Stomach (tissue), 9 donors: ENCODE data around the gene TUBGCP2. TPM values are rescaled to one million over a fixed set of nuclear protein-coding genes. Genes with fewer than 3 reads are reported as not detected.

Source experiments
- DNase-seq, 2 donors: peaks; one replicate each; pipeline versions ENCODE4 v3.0.0 to v3.0.0-alpha.2; 2013 to 2019
- H3K27ac ChIP-seq, 5 donors: fragments of 200-600 bp in 4 of 5; sonication (generic) in 4 of 5; one replicate each; pipeline ENCODE4 v1.5.1; 2013 to 2019; ENCODE audit warnings: mild to moderate bottlenecking in 1 of 5, moderate library complexity in 1 of 5
- H3K27me3 ChIP-seq, 3 donors: fragments of 200-600 bp; sonication (generic); one replicate each; pipeline ENCODE4 v1.5.1; 2017 to 2019; ENCODE audit warnings: mixed run types in 1 of 3
- H3K36me3 ChIP-seq, 4 donors: fragments of 200-600 bp; sonication (generic); 1 replicate in 3 of 4; 2 replicates in 1 of 4; pipeline ENCODE4 v1.5.1; 2016 to 2019
- H3K4me1 ChIP-seq, 4 donors: fragments of 200-600 bp; sonication (generic); one replicate each; pipeline ENCODE4 v1.5.1; 2016 to 2019
- H3K4me3 ChIP-seq, 4 donors: fragments of 200-600 bp; sonication (generic) in 3 of 4; one replicate each; pipeline ENCODE4 v1.5.1; 2016 to 2019; ENCODE audit warnings: mild to moderate bottlenecking in 1 of 4
- H3K9me3 ChIP-seq, 4 donors: fragments of 200-600 bp; sonication (generic); one replicate each; pipeline ENCODE4 v1.5.1; 2016 to 2019
- CTCF ChIP-seq, 7 experiments: fragments of 450-650 bp in 4 of 7; fragments of 200-600 bp in 3 of 7; sonication (generic) in 3 of 7; IDR thresholded peaks; one replicate each; pipeline ENCODE4 v1.5.1; 2016 to 2019; ENCODE audit warnings: antibody characterized with exemption in 7 of 7, control low read depth in 2 of 7, mild to moderate bottlenecking in 1 of 7
- EP300 ChIP-seq: sonication (generic); formaldehyde crosslinking; IDR thresholded peaks from one replicate; pipeline ENCODE4 v1.6.1; 2017; ENCODE audit warnings: antibody characterized with exemption
- POLR2A ChIP-seq, 4 donors: fragments of 450-650 bp; IDR thresholded peaks; one replicate each; pipeline ENCODE4 v1.6.1; 2016; ENCODE audit warnings: antibody characterized with exemption in 4 of 4, control low read depth in 2 of 4, mild to moderate bottlenecking in 1 of 4, moderate library complexity in 1 of 4
- POLR2AphosphoS5 ChIP-seq, 3 donors: sonication (generic); formaldehyde crosslinking; IDR thresholded peaks; one replicate each; pipeline ENCODE4 v1.6.1; 2016; ENCODE audit warnings: antibody characterized with exemption in 3 of 3
- WGBS, 5 donors: extraction: QIAGEN DNeasy Blood & Tissue Kit in 3 of 5; methylation state at CpG; one replicate each; pipeline versions ENCODE4 v1.1.5 to v1.1.7; 2013 to 2018; 5-methylcytosine and 5-hydroxymethylcytosine counted together
- intact Hi-C: fragments of 100-400 bp; cut with DNase I; formaldehyde crosslinking; loops from one replicate; pipeline ENCODE4 v1.15.1; 2023; ENCODE audit warnings: low total_unique reads
- polyA plus RNA-seq, 3 donors: library from polyadenylated mRNA; stranded (reverse); fragments of 200-250 nt; gene quantifications; one replicate each; pipeline ENCODE4 v1.2.3, GENCODE V29; 2013
- total RNA-seq, 5 donors: library from RNA; depleted of rRNA; stranded (reverse); fragments of >200 nt; gene quantifications; one replicate each; pipeline versions ENCODE4 v1.1.0 to v1.2.3, GENCODE V29; 2014 to 2016
- donor health status: healthy with polysubstance abuse.
- donor health status: Bipolar disorder and iron deficiency.
- donor health status: healthy.

TUBGCP2 gene
- total and polyA plus RNA-seq, 8 donors, result 18.3 to 117 (median 47.6) TPM

GRCh38 chr10:133241501-133242205 lies 67.0 kb downstream of the TUBGCP2 start:
- no peak for TF ChIP-seq POLR2A (IDR thresholded peaks at IDR 0.05)
- no peak for DNase-seq
- peaks cover 5 to 37% (median 22%) of the 10 kb centered on the region in 4 donors for H3K4me1 ChIP-seq
- 44 to 70% (median 55%) methylated on average over 21 to 25 of the region's 25 CpGs for whole genome bisulfite sequencing, 5 donors
- H3K36me3 ChIP-seq, result no peaks in the 10 kb centered on the region
- no peak overlapping the region for H3K27ac ChIP-seq
- intact Hi-C loops, result no loop called here
- H3K4me3 ChIP-seq, result peak overlapping the region in 3 of 4 donors; percentile 7 to 43 (median 23)
- no peaks in the 10 kb centered on the region for H3K9me3 ChIP-seq
- H3K27me3 ChIP-seq, result peaks cover 28 to 100% (median 75%) of the 10 kb centered on the region in 3 donors

GRCh38 chr10:133239990-133240389 lies 68.7 kb downstream of the TUBGCP2 start:
- 72 to 94% (median 75%) methylated on average over 9 to 15 of the region's 15 CpGs for WGBS, 5 donors
- Histone ChIP-seq H3K9me3 (no peaks in the 10 kb centered on the region), H3K4me1 (peaks cover 13 to 44% (median 31%) of the 10 kb centered on the region in 4 donors), H3K36me3 (no peaks in the 10 kb centered on the region), H3K27ac (no peak overlapping the region), H3K4me3 (no peak overlapping the region), H3K27me3 (peaks cover 43 to 100% (median 78%) of the 10 kb centered on the region in 3 donors)
- no peak for DNase-seq
- intact Hi-C loops, result no loop called here
- no peak for TF ChIP-seq EP300
- no peak for TF ChIP-seq CTCF (IDR thresholded peaks at IDR 0.05)
- no peak for TF ChIP-seq POLR2AphosphoS5 (IDR thresholded peaks at IDR 0.05)
- no peak for TF ChIP-seq POLR2A (IDR thresholded peaks at IDR 0.05)

- 31 to 43% (median 36%) methylated on average over 15 of the region's 15 CpGs for WGBS, 5 donors
- Histone ChIP-seq H3K36me3 (no peaks in the 10 kb centered on the region), H3K27me3 (peaks cover 43 to 100% (median 83%) of the 10 kb centered on the region in 3 donors), H3K27ac (no peak overlapping the region), H3K9me3 (no peaks in the 10 kb centered on the region), H3K4me1 (peaks cover 13 to 44% (median 31%) of the 10 kb centered on the region in 4 donors), H3K4me3 (no peak overlapping the region)
- intact Hi-C loops, result no loop called here
- no peak for TF ChIP-seq EP300
- no peak for TF ChIP-seq CTCF (IDR thresholded peaks at IDR 0.05)
- no peak for TF ChIP-seq POLR2AphosphoS5 (IDR thresholded peaks at IDR 0.05)
- TF ChIP-seq POLR2A (IDR thresholded peaks at IDR 0.05), result no peak
- no peak for DNase-seq
These were observed 70.2 kb downstream of the TUBGCP2 start for GRCh38 chr10:133238466-133238804.

GRCh38 chr10:133237588-133238465 lies 70.8 kb downstream of the TUBGCP2 start, which contains the start of gene VENTX:
Gene VENTX (plus strand): TSS chr10:133237855. CDS start chr10:133237915, 60 bp downstream.
- Histone ChIP-seq H3K9me3 (no peaks in the 10 kb centered on the region), H3K36me3 (no peaks in the 10 kb centered on the region), H3K4me3 (peak within 1 kb of the TSS; percentile 26 to 42 (median 32)), H3K27me3 (peaks cover 43 to 100% (median 86%) of the 10 kb centered on the region in 3 donors), H3K4me1 (peaks cover 13 to 44% (median 31%) of the 10 kb centered on the region in 4 donors), H3K27ac (no peak within 1 kb of the TSS)
- DNase-seq, result no peak
- intact Hi-C loops, result no loop called here
- TF ChIP-seq POLR2AphosphoS5 (IDR thresholded peaks at IDR 0.05) (no peak), POLR2A (IDR thresholded peaks at IDR 0.05) (no peak), EP300 (no peak), CTCF (IDR thresholded peaks at IDR 0.05) (no peak)
- 10 to 15% (median 14%) methylated on average over 34 to 60 of the region's 60 CpGs for WGBS, 5 donors
